Activated CD4-positive, CD25-positive, alpha-beta regulatory T cell treated with anti-CD3 and anti-CD28 coated beads, Interleukin-2, amount 50 U/mL, for 16 hours (primary cell): Measurements from ENCODE around the gene POLE3.
A peak's percentile ranks its signal among the peaks of the same experiment; 100 is the strongest.
"Not testable (repeated sequence)": the region's sequence is repeated elsewhere in the genome, so short reads cannot be mapped to it uniquely, and the experiment has no call there.

Source experiments
- DNase-seq: peaks from one replicate; pipeline ENCODE4 v3.0.0-alpha.2; 2020; ENCODE audit warnings: low read depth, low spot score

Gene POLE3, protein sequence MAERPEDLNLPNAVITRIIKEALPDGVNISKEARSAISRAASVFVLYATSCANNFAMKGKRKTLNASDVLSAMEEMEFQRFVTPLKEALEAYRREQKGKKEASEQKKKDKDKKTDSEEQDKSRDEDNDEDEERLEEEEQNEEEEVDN

DNA sequence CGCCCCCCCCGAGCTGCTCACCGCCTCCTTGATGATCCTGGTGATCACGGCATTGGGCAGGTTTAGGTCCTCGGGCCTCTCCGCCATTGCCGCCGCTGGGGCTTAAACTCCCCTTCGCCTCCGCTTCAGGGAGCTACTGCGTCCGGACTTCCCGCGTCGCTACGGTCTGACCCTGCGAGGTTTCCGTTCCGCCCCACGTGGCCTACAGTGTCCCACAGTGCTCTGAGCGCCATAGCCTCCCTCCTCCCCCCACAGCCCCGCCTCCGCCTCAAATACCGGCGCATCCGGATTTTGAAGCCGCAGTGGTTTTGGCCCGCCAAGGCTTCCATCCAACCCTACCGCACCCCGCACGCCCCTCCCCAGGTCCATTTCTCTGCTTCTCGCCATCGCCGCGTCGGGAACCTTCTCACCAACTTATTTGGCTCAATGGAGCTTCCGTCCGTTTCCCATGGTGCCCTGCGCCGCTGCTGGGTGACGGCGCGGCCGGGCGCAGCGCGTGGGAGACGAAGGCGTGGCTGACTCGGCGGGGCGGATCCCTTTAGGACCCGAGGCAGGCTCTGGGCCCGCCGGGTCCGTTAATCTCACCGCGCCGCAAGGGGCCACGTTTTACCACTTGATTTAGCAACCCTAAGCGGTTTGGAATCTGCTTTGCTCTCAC lies at the start of gene POLE3, which contains the start of gene C9orf43:
POLE3 (minus strand) TSS at position 469 of the 658 bp plus-strand sequence; CDS start at position 87, 382 bp downstream.
C9orf43 (plus strand) TSS at position 541 of the 658 bp plus-strand sequence. CDS start 2,747 bp downstream, outside the sequence.
- DNase-seq: peak; percentile 90

DNA sequence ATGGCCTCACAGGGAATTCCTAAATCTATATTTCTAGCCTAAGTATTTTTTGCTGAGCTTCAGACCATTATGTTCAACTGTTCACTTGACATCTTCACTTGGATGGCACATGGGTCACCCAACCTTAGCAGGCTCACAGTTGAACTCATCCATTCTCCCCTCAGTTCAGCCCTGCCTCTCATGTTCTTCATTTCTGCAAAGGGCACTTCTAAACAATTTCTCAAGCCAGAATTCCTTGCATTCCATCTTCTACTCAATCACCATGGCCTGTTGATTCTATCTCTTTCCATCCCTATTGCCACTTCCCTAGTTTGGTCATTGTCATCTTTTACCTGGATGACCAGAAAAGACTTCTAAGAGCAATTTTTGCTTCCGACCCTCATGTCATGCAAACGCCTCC lies 45.8 kb upstream of the POLE3 start:
- DNase-seq: no peak

DNA sequence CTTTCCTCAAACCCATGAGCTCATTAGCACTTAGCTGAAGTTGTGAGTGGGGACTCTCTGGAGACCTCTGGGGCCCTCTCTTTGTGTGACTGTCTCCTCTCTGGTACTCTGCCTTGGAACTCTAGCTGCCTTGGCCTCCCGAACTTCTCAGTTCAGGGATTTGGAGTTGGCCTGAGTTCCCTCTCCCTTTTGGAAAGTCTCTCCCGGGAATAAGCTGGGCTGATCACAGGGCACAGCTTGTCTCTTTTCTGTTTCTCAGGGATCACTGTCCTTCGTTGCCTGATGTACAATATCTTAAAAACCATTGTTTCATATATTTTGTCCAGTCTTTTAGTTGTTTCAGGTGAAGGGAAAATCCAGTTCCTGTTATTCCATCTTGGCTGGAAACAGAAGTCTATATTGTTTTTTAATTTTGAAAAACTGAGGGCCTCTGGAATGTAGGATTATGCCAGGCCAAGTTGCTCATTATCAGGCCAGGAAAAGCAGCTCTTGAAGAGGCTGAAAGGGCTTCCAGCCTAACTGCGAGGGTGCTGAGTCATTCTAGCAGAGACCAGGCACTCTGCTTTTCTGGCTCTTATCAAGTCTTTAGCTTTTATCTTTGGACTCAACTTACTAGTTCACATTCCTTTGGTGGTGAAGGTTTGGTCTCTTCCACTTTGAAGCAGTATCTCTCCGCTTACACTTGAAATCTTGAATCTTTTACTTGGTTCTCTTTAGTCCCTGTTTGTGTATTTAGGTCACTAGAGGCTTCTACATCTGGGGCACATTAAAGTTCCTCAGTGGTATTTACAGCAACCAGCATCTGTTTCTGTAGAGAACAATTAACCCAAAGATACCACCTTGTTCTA lies 44.7 kb upstream of the POLE3 start:
- DNase-seq: no peak

DNA sequence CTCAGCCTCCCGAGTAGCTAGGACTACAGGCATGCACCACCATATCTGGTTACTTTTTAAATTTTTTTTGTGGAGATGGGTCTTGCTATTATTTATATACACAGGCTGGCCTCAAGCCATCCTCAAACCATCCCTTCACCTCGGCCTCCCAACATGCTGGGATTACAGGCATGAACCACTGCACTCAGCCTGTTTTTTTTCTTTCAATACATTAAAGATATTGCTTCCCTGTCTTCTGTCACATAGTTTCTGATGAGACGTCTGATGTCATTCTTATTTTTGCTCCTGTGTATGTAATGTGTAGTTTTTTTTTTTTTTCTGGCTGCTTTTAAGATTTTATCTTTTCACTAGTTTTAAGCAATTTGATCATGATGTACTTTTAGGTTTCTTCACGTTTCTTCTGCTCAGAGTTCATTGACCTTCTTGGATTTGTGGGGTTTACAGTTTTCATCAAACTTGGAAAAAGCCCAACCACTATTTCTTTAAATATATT lies 41.7 kb upstream of the POLE3 start:
- DNase-seq: no peak

DNA sequence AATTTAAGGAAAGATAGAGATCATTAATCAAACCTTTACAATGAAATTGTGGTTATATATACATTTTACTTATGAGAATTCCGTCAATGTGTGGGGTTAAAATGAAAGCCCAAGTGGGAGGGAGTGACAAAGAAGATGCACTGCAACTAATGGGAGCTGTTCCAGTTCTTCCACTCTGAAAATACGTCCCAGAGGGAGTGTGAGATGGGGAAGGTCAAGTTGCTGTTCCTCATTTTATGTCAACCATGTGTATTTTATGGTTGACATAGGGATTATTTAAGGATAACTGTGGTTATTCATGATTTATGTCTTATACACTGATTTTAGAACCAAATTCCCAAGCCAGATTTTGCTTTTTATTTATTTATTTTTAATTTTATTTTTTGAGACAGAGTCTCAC lies 38.9 kb upstream of the POLE3 start:
- no peak for DNase-seq

DNA sequence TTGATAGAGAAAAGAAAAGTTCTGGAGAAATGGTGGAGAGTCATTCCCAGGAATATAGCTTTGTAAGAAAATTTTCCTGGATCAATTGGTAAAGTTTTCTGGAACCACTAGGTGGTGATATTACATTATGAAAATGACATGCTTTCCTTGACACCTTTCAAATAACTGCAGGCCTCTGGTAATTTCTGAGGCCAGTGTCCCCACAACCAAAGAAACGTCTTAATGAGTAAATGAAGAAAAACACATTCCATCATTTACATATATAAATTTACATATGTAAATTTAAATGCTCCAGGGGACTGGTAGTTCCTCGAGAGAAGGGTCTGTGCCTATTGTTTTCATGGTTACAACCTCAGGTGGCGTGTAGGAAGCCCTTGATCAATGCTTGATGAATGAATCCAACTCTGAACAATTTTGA lies 35.9 kb upstream of the POLE3 start:
- DNase-seq: no peak

DNA sequence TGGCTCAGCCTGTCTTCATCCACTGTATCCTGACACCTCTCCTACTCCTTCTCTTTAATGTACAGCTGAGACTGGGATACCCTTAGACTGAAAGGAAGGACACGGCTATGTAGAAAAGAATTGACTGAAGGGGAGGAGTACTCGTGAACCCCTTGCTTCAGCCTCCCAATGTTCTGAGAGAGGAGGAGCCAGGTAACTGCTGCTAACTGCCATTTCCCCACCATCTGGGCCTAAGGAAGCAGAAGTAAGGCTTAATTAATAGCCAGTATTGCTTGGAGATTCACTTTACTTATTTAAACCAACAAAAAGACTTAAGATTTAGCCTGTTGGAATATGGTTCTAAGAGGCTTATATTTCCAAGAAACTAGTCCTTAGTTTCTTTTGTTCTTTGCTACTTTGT lies 34.3 kb upstream of the POLE3 start:
- no peak for DNase-seq

DNA sequence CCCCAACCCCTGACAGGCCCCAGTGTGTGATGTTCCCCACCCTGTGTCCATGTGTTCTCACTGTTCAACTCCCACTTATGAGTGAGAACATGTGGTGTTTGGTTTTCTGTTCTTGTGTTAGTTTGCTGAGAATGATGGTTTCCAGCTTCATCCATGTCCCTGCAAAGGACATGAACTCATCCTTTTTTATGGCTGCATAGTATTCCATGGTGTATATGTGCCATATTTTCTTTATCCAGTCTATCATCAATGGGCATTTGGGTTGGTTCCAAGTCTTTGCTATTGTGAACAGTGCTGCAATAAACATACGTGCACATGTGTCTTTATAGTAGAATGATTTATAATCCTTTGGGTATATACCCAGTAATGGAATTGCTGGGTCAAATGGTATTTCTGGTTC lies 27.2 kb upstream of the POLE3 start:
- not testable (repeated sequence) for DNase-seq

DNA sequence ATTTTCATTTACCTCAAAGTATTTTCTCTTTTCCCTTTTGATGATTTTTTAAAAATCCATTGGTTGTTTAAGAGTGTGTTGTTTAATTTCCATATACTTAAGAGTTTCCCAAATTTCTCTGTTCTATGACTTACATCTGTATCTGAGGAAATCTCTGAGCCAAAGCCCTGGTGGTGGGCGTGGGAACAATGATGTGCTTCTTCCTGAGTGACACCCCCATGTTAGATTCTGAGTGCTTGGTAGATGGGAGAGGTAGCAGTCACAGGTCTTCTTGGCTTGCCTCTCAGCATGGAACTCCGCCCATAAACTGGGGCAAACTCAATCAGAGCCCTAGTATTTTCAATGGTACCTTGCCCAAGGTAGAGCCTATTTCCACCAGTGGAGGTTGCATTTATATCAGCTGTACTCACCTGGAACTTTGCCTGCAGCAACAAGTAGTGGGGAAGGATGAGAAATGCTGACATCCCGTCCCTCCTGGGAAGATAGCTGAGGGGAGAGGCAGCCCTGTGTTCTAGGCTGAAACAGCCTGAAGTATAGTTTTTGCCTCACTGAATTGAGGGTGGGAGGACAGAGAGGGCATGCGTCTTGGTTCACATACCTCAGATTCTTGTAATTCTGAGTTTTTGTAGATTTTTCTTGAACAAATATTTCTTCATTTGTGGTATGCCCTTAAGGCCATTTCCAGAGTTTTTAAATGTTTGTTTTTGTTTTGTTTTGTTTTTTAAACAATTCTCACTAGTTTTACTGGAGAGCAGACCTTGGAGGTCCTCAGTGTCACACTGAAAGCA lies 26.4 kb upstream of the POLE3 start:
- no peak for DNase-seq

DNA sequence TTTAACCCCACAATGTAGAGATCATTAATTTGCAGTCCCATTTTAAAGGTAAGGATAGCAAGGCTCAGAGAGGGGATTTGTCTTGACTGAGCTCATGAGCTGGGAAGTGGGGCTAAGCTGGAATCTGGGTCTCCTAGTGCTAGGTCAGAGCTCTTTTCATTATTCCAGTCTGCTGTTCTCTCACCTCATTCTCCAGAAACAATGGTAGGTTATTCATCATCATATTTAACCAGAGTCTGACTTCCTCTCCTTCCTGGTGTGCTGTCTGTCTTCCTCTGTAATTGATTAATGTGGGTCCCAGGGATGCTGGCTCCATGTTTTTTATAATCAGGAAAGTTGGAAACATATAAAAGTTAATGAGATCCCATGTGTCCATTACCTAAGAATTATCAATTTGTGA lies 20.7 kb upstream of the POLE3 start:
- no peak for DNase-seq

DNA sequence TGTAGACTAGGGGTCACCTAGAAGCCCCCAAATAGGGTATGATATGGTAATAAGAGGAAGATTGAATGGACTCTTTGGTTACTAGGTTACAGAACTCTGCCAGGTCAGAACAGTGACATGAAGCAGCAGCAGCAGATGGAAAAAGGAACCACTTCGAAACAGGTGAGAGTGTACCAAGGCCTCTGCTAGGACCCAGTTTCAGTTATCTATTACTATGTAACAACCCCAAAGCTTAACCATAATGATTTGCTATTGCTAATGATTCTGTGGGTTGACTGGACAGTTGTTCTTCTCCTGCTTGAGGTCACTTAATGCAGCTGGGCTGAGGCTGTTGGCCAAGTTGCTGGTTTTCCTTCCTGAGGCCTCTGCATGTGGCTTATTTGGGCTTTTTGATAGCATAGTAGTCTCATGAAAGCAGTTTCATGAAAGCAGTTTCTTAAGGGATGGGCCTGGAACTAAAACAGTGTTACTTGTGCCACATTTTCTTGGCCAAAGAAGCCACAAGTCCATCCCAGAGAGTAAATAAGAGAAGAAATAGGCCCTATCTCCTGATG lies 17.7 kb upstream of the POLE3 start:
- no peak for DNase-seq

DNA sequence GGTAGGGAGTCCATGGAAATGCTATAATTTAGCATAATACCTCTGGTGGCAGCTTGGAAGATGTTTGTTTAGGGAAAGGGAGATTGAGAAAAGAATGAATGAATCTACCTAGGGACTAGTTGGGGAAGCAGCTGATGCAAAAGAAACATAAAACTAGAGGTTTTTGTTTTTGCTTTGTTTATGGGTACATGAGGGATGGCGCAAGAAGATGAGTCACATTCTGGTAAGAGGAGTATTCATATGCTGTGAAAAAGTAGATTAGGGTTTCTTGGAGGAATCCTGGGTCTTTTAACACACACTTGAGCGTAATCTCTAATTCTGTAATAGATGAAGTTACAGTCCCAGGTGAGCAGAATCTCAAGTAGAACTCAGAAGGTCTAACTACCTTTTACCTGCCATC lies 17.2 kb upstream of the POLE3 start:
- no peak for DNase-seq

DNA sequence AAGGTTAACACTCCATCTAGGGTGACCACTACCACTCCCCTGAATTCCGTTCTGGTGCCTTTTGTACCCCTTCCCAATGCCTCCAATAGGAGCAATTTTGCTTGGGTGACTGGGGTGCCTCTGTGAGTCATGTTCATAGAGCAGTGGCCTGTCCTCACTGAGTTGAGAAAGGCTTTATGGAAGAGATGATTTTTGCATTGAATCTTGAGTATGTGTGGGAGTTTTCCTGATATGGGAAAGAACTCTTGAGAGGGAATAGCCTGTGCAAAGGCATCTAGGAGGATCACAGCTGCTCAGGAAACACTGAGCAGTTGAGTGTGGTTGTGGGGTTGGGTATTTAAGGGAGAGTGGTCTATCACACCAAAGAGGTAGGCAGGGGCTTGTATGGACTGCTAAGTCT lies 16.2 kb upstream of the POLE3 start:
- no peak for DNase-seq

DNA sequence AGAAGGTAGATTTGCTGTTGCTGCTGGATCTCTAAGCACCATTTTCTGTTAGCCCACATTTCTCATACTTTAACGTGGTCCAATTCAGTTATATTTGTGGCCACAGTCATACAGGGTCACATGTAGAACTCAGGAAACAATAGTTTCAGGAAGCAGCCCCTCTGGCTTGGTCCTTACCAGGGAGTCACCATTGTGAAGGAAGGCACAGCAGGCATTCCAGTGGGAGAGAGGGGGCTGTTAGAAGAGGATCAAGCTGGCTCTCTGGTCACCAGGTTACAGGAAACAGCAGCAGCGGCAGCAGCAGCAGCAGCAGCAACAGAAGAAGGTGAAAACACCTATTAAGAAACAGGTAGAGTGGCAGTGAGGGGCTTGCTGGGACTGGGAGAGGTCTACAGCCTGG lies 14.6 kb upstream of the POLE3 start:
- no peak for DNase-seq

DNA sequence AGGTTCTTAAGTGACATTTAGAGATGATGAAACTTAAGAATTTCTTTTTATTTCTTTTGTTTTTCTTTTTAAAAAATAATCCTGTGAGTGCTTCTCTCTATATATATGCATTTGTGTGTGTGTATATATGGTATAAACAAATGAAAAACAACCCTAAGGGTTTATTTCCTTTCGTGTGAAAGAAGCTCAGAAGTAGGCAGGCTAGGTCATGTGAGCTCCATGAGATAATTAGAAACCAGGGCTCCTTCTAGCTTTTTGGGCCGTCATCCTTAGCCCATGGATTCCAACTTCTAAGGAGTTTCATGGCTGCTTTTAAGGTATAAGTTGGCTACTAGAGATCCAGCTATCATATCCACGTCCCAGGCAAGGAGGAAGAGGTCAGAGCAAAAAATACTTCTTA lies 11.3 kb upstream of the POLE3 start:
- DNase-seq: no peak

DNA sequence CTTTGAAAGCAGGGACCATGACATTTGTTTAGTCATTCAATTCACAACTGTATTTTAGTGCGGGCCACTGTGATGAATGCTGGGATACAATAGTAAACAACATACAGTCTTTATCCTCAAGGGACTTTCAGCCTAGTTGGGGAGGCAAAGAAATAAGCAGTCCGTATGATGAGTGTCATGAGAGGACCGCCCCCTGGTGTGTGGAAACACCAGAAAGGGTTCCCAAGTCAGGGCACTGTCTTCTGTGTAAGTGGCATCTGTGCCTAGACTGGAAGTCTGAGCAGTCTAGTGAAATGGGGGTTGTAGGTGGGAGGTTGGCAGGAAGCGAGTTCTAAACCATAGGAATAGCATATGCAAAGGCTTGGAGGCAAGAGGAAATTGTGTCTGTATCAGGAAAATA lies 6.9 kb upstream of the POLE3 start:
- no peak for DNase-seq

DNA sequence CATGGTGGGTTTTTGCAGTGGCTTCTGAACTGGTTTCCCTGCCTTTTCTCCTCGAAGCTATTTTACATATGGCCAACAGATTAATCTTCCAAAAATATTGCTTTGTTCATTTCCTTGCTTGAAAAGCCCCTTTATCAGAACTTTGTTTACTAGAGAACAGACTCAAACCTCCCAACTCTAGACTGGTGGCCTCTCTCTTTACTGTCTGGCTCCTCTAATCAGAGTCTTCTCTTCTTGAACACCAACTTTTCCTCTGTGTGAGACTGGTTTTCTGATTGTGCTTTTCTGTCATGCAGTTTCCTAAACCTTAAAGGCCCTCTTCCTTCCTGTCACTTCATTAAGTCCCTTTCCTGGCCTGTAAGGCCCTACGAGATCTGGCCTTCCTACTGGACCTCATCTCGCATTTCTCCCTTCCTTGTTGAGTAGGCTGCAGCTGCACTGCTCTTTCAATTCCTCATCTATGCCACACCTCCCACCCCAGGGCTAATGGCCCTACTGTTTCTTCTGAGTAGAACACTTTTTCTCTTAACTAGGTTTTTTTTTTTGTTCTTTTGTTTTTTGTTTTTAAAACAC lies 5.8 kb upstream of the POLE3 start:
- no peak for DNase-seq

DNA sequence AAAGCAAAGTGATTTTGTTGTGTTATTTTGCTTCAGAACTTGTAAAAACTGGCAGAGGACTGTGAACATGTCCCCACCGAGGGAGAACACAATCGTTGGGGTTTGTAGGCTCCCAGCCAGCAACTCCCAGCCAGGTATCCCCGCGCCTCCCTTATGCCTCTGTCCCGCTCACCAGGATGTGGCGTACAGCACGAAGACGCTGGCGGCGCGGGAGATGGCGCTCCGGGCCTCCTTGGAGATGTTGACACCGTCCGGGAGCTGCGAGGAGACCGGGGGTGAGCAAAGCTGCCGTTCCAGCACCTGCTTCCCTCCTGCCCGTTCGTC lies 630 bp downstream of the POLE3 start:
- no peak for DNase-seq

DNA sequence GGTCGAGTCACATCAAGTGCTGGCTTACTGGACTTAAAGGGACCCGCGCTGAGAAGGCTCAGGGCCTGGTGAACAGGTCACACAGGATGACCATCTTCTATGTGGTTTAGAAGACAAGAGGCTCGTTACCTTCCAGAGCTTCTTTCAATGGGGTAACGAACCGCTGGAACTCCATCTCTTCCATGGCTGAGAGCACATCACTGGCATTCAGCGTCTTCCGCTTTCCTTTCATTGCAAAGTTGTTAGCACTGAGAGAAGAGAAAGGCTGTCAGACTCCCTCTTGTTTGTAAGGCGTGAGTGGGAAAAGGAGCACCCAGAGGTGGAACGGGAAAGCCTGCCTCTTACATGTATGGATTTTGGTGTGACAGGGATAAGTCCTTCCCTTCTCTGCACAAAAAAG lies 994 bp downstream of the POLE3 start:
- no peak for DNase-seq

DNA sequence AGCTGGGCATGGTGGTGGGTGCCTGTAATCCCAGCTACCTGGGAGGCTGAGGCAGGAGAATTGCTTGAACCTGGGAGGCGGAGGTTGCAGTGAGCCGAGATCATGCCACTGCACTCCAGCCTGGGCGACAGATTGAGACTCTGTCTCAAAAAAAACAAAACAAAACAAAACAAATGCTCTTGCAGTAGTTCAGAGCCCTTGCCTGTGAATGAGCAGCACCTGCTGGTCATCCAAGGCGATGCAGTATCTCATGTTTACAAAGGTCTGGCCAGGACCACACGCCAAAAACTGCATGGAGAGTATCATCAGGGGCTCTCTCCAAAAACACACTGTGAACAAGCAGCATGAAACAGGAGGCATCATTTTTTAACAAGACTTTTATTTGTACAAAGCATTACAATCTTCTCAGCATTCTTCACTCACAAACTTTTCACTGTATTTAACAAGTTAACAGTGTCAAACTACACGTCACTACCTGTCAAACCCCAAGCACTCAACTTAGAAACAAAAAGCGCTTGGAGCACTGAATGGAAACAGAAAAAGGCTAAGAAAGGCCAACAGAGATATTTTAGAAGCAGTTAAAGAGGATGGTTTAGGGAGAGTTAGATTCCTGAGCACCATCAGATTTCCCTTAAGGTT lies 3.5 kb downstream of the POLE3 start:
- peak; percentile 18 for DNase-seq

DNA sequence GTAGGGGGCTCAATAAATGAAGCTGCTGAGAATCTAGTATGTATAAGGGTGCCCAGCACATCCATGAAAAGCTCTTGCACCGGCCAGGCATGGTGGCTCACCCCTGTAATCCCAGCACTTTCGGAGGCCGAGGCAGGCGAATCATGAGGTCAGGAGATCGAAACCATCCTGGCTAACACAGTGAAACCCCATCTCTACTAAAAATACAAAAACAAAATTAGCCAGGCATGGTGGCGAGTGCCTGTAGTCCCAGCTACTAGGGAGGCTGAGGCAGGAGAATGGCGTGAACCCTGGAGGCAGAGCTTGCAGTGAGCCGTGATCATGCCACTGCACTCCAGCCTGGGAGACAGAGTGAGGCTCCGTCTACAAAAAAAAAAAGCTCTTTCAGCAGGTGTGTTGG lies 4.1 kb downstream of the POLE3 start:
- DNase-seq: not testable (repeated sequence)
